AG10803 (cell line): ENCODE measurements around the gene ZNF414.

Experiments
- DNase-seq: peaks from one replicate; pipeline ENCODE4 v3.0.0; 2010; ENCODE audit warnings: low read depth
- H3K4me3 ChIP-seq: 2 replicates; pipeline ENCODE4 v1.5.1; 2011; ENCODE audit warnings: mild to moderate bottlenecking, low read length, control low read depth
- TF ChIP-seq, protein P1 (sequence below): conservative IDR thresholded peaks from 2 replicates; pipeline ENCODE4 v1.5.1; 2011; ENCODE audit warnings: mild to moderate bottlenecking, low read length, control low read depth, inconsistent platforms

ZNF414 gene

DNA sequence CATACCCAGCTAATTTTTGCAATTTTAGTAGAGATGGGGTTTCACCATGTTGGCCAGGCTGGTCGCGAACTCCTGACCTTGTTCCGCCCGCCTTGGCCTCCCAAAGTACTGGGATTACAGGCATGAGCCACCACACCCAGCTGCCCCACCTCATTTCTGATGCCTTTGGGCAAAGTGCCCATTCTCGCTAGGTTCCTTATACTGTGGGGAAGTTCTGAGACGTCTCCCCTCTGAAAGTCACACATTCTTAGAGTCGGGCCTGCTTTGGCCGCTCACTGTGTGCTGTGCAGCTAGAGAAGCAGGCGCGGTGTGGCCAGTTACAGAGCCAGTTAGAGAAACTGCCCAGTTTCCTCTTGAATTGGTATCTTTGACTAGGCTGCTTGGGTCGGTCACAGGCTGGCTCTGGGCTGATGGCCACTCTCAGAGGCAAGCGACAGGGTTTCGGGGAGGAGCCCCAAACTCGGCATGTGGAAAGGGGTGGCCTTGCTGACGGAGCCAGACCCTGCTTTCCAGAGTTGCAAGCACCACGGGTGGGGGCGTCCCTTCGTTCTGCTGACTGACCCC, 29.6 kb downstream of the ZNF414 start:
- TF ChIP-seq, protein P1, sequence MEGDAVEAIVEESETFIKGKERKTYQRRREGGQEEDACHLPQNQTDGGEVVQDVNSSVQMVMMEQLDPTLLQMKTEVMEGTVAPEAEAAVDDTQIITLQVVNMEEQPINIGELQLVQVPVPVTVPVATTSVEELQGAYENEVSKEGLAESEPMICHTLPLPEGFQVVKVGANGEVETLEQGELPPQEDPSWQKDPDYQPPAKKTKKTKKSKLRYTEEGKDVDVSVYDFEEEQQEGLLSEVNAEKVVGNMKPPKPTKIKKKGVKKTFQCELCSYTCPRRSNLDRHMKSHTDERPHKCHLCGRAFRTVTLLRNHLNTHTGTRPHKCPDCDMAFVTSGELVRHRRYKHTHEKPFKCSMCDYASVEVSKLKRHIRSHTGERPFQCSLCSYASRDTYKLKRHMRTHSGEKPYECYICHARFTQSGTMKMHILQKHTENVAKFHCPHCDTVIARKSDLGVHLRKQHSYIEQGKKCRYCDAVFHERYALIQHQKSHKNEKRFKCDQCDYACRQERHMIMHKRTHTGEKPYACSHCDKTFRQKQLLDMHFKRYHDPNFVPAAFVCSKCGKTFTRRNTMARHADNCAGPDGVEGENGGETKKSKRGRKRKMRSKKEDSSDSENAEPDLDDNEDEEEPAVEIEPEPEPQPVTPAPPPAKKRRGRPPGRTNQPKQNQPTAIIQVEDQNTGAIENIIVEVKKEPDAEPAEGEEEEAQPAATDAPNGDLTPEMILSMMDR = no peak
- no peak overlapping the region for H3K4me3 ChIP-seq
- DNase-seq = no peak

DNA sequence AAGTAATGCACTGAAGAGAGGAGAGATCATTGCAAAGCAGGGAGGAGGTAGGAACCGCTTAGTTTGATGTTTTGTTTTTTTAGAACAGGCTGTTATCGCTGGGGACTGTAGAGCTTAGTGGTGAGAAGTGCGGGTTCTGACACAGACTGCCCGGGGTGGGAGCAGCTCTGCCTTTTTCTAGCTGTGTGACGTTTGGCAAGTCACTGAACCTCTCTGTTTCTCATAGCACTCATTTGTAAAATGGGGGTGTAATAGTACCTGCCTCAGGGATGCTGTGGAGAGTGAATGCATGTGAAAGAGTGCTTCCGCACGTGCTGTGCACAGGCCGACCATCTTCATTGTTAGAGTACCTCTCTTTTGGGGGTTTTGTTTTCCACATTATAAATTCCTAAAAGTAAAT, 30.8 kb downstream of the ZNF414 start:
- DNase-seq = no peak
- TF ChIP-seq, protein P1 = no peak
- no peak overlapping the region for H3K4me3 ChIP-seq

DNA sequence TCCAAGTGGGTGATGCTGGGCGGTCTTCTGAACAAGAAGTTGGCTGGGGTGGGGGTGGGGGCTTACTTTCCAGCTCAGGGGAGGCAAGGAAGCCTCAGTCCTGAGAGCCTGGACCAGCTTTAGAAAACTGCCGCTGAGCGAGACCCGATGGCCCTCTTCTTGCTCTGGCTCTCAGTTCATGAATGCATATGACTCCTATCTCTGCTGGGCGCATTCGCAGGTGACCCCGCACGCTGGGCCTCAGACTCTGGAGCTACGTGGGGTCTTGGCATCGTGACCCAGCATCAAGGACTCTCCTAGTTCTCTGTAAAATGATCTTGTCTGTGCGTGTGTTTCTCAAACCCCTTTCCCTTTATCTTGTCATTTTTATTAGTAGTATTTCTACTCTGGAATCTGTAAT, 31.3 kb downstream of the ZNF414 start:
- TF ChIP-seq, protein P1 = no peak
- DNase-seq = no peak
- no peak overlapping the region for H3K4me3 ChIP-seq

DNA sequence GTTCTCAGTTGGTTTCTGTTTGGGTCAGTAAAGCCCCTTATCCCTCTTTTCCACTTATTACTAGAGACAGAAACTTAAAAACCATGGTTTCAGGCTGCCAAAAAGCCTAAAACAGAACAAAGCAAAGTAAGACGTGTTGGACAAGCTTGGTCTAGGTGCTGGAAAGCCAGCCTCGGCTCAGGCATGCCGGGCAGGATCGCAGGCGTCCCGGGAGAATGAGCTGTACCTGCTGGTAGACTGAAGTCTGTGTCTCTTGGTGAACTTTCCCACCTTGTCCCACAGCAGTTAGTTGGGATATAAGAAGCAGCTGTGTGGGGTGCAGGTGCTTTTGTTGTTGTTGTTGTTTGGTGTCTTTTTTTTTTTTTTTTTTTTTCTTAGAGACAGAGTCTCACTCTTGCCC, 32.4 kb downstream of the ZNF414 start:
- TF ChIP-seq, protein P1 = no peak
- DNase-seq = no peak
- no peak overlapping the region for H3K4me3 ChIP-seq

DNA sequence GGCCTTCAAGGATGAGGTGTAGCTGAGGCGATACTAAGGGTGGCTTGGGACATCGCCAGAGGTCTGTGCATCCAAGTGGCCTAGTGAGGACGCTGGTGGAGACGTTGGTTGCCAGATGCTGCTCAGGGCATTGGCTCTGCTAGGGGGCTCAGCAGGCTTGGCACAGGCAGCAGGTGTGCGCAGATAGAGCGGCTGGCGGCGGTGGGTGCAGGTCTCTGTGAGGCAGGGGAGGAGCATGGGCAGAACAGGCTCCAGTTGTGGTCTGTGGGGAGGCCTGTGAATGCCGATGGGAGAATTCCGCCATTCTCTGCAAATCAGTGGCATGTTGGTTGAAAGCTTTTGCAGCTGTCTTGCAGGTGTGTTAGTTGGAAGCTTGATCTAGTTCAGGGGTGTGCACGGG, 32.8 kb downstream of the ZNF414 start:
- no peak overlapping the region for H3K4me3 ChIP-seq
- no peak for DNase-seq
- TF ChIP-seq, protein P1 = no peak

DNA sequence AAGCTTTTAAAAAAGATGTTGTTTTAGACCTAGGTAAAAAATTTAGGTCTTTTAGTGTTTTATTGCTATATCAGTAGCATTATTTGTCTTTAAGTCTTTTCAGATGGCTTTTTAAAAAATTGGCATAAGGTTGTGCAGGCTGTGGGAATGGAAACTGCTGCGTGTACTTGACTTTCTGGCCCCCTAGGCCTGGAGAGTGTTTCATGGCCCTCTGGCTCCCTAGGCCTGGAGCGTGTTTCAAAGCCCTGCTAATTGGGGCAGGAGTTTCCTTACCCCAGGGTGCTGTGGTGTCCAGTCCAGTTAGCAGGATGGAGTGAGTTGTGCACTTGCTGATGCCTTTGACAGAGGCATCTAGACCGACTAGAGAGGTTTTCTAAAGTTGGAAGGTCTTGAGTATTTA, 35.4 kb downstream of the ZNF414 start:
- TF ChIP-seq, protein P1 = no peak
- no peak for DNase-seq
- H3K4me3 ChIP-seq = no peak overlapping the region

DNA sequence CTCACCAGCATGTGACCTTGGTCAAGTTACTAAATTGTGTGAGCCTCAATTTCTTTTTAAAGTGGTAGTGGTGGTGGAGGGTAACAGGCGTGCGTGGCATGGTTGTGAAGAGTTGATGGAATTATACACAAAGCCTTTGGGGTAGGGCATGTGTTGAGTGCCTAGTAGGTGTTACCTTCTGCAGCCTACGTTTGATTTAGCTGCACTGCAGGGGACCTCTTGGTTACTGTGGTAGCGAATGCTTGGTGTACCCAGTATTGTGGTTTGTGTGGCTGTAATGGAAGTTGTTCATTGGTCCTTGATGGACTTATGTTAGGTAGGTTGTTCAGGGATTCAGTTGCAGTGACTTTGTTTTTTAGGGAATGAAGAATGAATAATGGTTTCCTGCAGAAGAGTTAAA, 36.1 kb downstream of the ZNF414 start:
- H3K4me3 ChIP-seq = no peak overlapping the region
- no peak for DNase-seq
- TF ChIP-seq, protein P1 = no peak
